ENCODE measurements around the gene GOLPH3.
"Not testable (repeated sequence)": the region's sequence is repeated elsewhere in the genome, so short reads cannot be mapped to it uniquely, and the experiment has no call there.

The GOLPH3 gene

DNA sequence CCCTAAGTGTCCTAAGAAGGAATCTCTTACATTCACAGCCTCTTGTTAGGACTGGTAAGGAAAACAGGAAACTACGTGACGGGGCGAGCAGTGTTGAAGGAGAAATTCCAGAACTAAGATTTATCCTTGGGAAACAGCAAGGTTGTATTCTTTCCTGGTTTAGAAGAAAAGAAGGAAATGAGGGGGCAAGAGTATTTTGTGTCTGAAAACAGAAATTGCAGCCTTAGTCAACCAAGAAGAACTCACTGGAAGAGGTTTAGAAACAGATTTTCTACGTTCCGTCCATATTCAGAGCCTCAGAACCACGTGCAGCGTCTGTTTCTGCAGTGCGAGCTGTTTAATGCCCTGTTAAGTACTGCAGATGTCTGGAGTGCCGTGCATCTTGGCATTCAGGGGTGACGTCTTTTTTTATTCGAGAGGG lies 75.2 kb downstream of the GOLPH3 start:
- no peak for DNase-seq (ENCODE audit: low read depth, low spot score)

GRCh38 chr5:32098291-32098690 lies 75.8 kb downstream of the GOLPH3 start:
- DNase-seq (ENCODE audit: low read depth, low spot score): no peak

DNA sequence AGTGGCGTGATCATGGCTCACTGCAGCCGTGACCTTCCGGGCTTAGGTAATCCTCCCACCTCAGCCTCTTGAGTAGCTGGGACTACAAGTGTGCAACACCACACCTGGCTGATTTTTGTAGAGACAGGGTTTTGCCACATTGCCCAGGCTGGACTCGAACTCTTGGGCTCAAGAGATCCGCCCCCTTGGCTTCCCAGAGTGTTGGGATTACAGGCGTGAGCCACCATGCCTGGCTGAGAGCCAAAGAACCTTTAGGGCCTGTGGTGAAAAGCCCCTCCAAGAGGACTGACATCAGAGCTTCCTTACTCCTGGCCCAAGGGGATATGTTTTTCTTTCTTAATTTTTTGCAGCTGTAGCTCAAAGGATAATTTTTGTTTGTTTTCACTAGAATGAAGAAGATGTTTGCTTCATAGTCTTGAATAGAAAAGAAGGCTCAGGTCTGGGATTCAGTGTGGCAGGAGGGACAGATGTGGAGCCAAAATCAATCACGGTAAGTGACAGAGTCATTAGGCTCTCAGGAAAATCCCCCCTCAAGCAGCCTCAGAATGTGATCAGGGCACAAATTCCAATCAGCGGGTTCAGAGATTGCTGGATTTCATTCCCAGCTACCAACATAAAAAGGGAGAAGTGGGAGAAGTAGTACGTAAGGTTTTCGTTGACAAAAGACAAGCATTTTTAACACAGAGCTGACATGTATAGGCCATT lies 77.1 kb downstream of the GOLPH3 start:
- no peak for DNase-seq (ENCODE audit: low read depth, low spot score)

DNA sequence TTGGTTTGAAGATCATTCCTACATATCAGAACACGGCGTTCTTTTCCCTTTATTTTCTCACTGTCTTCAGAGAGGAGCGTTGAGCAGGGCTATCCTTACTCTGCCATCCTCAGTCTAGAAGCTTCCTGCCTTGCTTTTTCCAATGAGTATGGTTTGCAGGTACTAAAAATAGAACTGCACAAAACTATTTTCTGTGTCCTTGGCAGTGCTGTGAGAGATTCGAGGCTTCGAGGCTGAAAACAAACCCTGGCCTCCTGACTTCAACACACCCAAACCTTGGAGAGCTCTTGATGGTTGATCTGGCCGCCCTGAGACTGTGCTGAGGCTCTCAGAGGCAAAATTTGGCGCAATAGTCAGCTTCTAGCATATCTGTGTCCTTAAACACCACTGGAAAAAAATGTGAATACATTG lies 78.9 kb downstream of the GOLPH3 start:
- DNase-seq (ENCODE audit: low read depth, low spot score): no peak

DNA sequence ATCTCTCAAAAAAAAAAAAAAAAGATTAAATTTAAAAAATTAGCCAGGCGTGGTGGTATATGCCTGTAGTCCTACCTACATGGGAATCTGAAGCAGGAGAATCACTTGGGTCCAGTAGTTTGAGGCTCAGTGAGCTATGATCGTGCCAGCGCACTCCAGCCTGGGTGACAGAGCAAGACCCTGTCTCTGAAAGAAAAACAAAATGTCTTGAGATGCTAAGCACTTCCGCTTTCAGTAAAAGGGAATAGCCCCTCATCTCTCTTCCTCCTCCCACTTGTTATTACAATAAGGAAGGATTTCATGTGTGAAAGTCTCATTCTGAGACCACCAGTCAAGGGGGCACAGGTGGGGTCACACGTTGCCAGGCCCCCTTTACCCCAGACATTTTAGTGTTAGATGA lies 79.4 kb downstream of the GOLPH3 start:
- DNase-seq (ENCODE audit: low read depth, low spot score): no peak

GRCh38 chr5:32092938-32093812 lies 80.9 kb downstream of the GOLPH3 start:
- DNase-seq (ENCODE audit: low read depth, low spot score): peak; percentile 27

- DNase-seq (ENCODE audit: low read depth, low spot score): no peak
These were observed 83.4 kb downstream of the GOLPH3 start for GRCh38 chr5:32090755-32091128.

DNA sequence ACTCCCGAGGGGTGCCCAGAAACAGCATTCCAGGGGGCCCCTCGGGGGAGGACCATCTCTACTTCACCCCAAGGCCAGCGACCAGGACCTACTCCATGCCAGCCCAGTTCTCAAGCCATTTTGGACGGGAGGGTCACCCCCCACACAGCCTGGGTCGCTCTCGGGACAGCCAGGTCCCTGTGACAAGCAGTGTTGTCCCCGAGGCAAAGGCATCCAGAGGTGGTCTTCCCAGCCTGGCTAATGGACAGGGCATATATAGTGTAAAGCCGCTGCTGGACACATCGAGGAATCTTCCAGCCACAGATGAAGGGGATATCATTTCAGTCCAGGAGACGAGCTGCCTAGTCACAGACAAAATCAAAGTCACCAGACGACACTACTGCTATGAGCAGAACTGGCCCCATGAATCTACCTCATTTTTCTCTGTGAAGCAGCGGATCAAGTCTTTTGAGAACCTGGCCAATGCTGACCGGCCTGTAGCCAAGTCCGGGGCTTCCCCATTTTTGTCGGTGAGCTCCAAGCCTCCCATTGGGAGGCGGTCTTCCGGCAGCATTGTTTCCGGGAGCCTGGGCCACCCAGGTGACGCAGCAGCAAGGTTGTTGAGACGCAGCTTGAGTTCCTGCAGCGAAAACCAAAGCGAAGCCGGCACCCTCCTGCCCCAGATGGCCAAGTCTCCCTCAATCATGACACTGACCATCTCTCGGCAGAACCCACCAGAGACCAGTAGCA lies 83.9 kb downstream of the GOLPH3 start:
- DNase-seq (ENCODE audit: low read depth, low spot score): no peak

DNA sequence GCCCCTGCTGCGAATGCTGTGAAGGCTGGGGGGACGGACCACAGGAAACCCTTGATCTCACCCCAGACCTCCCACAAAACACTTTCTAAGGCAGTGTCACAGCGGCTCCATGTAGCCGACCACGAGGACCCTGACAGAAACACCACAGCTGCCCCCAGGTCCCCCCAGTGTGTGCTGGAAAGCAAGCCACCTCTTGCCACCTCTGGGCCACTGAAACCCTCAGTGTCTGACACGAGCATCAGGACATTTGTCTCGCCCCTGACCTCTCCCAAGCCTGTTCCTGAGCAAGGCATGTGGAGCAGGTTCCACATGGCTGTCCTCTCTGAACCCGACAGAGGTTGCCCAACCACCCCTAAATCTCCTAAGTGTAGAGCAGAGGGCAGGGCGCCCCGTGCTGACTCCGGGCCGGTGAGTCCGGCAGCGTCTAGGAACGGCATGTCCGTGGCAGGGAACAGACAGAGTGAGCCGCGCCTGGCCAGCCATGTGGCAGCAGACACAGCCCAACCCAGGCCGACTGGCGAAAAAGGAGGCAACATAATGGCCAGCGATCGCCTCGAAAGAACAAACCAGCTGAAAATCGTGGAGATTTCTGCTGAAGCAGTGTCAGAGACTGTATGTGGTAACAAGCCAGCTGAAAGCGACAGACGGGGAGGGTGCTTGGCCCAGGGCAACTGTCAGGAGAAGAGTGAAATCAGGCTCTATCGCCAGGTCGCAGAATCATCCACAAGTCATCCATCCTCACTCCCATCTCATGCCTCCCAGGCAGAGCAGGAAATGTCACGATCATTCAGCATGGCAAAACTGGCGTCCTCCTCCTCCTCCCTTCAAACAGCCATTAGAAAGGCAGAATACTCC lies 84.7 kb downstream of the GOLPH3 start:
- DNase-seq (ENCODE audit: low read depth, low spot score): no peak

GRCh38 chr5:32088214-32088613 lies 85.9 kb downstream of the GOLPH3 start:
- DNase-seq (ENCODE audit: low read depth, low spot score): no peak

- no peak for DNase-seq (ENCODE audit: low read depth, low spot score)
These were observed 86.7 kb downstream of the GOLPH3 start for GRCh38 chr5:32087086-32088082.

GRCh38 chr5:32083981-32084430 lies 90.1 kb downstream of the GOLPH3 start:
- DNase-seq (ENCODE audit: low read depth, low spot score): no peak

- DNase-seq (ENCODE audit: low read depth, low spot score): no peak
These were observed 91.4 kb downstream of the GOLPH3 start for GRCh38 chr5:32082701-32083100.

DNA sequence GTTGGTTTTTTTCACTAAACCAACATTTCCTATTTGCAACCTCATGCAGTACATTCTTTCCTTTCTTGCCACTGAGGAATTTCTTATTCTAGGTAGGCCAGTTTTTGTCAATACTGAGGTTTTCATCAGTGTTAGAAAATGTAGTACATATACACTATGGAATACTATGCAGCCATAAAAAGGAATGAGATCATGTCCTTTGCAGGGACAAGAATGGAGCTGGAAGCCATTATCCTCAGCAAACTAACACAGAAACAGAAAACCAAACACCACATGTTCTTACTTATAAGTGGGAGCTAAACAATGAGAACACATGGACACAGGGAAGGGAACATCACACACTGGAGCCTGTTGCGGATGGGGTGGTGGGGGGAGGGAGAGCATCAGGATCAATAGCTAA lies 93.6 kb downstream of the GOLPH3 start:
- DNase-seq (ENCODE audit: low read depth, low spot score): not testable (repeated sequence)

DNA sequence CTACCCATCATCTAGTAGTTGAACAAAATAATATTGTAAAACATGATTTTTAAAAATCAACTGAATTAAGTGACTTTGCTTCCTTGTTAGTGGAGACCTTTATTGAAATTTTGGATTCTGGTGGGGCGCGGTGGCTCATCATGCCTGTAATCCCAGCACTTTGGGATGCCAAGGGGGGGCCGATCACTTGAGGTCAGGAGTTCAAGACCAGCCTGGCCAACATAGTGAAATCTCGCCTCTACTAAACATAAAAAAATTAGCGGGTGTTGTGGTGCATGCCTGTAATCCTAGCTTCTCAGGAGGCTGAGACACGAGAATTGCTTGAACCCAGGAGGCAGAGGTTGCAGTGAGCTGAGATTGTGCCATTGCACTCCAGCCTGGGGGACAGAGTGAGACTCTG lies 95.3 kb downstream of the GOLPH3 start:
- not testable (repeated sequence) for DNase-seq (ENCODE audit: low read depth, low spot score)

GRCh38 chr5:32076699-32077695 lies 97.1 kb downstream of the GOLPH3 start:
- DNase-seq (ENCODE audit: low read depth, low spot score): no peak

All from activated CD4-positive, CD25-positive, alpha-beta regulatory T cell treated with anti-CD3 and anti-CD28 coated beads, Interleukin-2, amount 50 U/mL, for 16 hours (primary cell).